HEK293T (cell line): ENCODE measurements around the gene POLK.

Experiments
- ELF4 ChIP-seq: fragments of 450-650 bp; IDR thresholded peaks from 2 replicates; pipeline ENCODE4 v1.6.1; 2017; ENCODE audit warnings: antibody characterized with exemption
- FOXA1 ChIP-seq: fragments of 450-650 bp; IDR thresholded peaks from 2 replicates; pipeline ENCODE4 v1.6.1; 2016; ENCODE audit warnings: mild to moderate bottlenecking
- FOXK2 ChIP-seq: fragments of 450-650 bp; IDR thresholded peaks from 2 replicates; pipeline ENCODE4 v1.6.1; 2016; ENCODE audit warnings: mild to moderate bottlenecking
- HDGF ChIP-seq: fragments of 450-650 bp; IDR thresholded peaks from 2 replicates; pipeline ENCODE4 v1.6.1; 2017; ENCODE audit warnings: antibody characterized with exemption, borderline replicate concordance
- LEF1 ChIP-seq: fragments of 450-650 bp; IDR thresholded peaks from 2 replicates; pipeline ENCODE4 v1.6.1; 2017; ENCODE audit warnings: mild to moderate bottlenecking, borderline replicate concordance
- SUZ12 ChIP-seq: fragments of 450-650 bp; IDR thresholded peaks from 2 replicates; pipeline ENCODE4 v1.6.1; 2016; ENCODE audit warnings: mild to moderate bottlenecking

GRCh38 chr5:75639535-75640311, 128.0 kb downstream of the POLK start:
- no peak for TF ChIP-seq HDGF
- no peak for TF ChIP-seq SUZ12
- TF ChIP-seq FOXA1, result no peak
- TF ChIP-seq FOXK2, result no peak
- TF ChIP-seq LEF1, result no peak
- TF ChIP-seq ELF4, result no peak
